ENCODE data around the gene SCIMP.

The SCIMP gene

GRCh38 chr17:5200360-5200759, 34.3 kb downstream of the SCIMP start:
- no peak overlapping the region for H3K27ac ChIP-seq
- TF ChIP-seq, protein P1, sequence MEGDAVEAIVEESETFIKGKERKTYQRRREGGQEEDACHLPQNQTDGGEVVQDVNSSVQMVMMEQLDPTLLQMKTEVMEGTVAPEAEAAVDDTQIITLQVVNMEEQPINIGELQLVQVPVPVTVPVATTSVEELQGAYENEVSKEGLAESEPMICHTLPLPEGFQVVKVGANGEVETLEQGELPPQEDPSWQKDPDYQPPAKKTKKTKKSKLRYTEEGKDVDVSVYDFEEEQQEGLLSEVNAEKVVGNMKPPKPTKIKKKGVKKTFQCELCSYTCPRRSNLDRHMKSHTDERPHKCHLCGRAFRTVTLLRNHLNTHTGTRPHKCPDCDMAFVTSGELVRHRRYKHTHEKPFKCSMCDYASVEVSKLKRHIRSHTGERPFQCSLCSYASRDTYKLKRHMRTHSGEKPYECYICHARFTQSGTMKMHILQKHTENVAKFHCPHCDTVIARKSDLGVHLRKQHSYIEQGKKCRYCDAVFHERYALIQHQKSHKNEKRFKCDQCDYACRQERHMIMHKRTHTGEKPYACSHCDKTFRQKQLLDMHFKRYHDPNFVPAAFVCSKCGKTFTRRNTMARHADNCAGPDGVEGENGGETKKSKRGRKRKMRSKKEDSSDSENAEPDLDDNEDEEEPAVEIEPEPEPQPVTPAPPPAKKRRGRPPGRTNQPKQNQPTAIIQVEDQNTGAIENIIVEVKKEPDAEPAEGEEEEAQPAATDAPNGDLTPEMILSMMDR (conservative IDR thresholded peaks at IDR 0.05), result no peak
- TF ChIP-seq ZFX (IDR thresholded peaks at IDR 0.05), result no peak

- H3K27ac ChIP-seq, result no peak overlapping the region
- TF ChIP-seq, protein P1 (conservative IDR thresholded peaks at IDR 0.05), result no peak
- no peak for TF ChIP-seq ZFX (IDR thresholded peaks at IDR 0.05)
Measured at GRCh38 chr17:5198472-5198871, 36.2 kb downstream of the SCIMP start.

DNA sequence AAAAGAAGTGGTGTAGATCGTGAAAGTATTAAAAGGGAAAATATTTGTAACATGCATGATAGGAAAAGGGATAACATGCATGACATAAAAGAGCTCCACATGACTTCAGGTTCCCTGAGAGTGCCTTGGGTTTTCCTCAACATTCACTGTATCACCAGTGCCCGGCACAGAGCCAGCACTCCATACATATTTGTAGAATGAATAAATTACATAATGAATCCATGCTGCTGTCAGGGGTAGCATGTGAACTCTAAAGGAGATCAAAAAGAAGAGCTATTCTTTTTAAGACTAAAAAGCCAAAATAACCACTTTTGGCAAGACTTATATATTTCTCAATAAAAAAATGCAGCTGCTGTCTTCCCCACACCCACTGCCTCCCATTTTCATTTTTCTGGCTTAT, 40.3 kb downstream of the SCIMP start:
- TF ChIP-seq, protein P1 (conservative IDR thresholded peaks at IDR 0.05), result no peak
- TF ChIP-seq ZFX (IDR thresholded peaks at IDR 0.05), result no peak
- H3K27ac ChIP-seq, result no peak overlapping the region

GRCh38 chr17:5191541-5192417, 42.9 kb downstream of the SCIMP start, which contains the start of gene ZNF594:
TSS of gene ZNF594 (minus strand) at chr17:5191868. CDS start at chr17:5184256, 7,612 bp downstream.
- H3K27ac ChIP-seq, result peak within 1 kb of the TSS; percentile 20; the same call in 1 of the 2 replicates
- no peak for TF ChIP-seq ZFX (IDR thresholded peaks at IDR 0.05)
- TF ChIP-seq, protein P1 (conservative IDR thresholded peaks at IDR 0.05), result peak; percentile 61

GRCh38 chr17:5184288-5184687, 50.4 kb downstream of the SCIMP start:
- peak overlapping the region; percentile 28; the same call in 1 of the 2 replicates for H3K27ac ChIP-seq
- TF ChIP-seq, protein P1 (conservative IDR thresholded peaks at IDR 0.05), result no peak
- TF ChIP-seq ZFX (IDR thresholded peaks at IDR 0.05), result no peak

DNA sequence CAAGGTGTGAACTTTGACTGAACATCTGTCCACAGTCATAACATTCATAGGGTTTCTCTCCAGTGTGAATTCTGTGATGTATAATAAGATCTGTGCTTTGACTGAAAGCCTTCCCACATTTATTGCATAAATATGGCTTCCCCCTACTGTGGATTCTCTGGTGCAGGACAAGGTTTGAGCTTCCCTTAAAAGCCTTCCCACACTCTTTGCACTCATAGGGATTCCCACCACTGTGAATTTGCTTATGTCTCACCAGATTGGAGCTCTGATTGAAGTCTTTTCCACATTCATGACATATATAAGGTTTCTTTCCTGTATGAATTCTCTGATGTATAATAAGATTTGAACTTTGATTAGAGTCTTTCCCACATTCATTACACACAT, 51.3 kb downstream of the SCIMP start:
- TF ChIP-seq ZFX (IDR thresholded peaks at IDR 0.05), result no peak
- TF ChIP-seq, protein P1 (conservative IDR thresholded peaks at IDR 0.05), result no peak
- H3K27ac ChIP-seq, result no peak overlapping the region

- H3K27ac ChIP-seq, result no peak overlapping the region
- TF ChIP-seq ZFX (IDR thresholded peaks at IDR 0.05), result no peak
- TF ChIP-seq, protein P1 (conservative IDR thresholded peaks at IDR 0.05), result no peak
Measured at GRCh38 chr17:5182597-5183409, 51.9 kb downstream of the SCIMP start.

Measured in C4-2B (cell line).